Measurements from ENCODE around the gene NR6A1.
A peak's percentile ranks its signal among the peaks of the same experiment; 100 is the strongest.

The NR6A1 gene

DNA sequence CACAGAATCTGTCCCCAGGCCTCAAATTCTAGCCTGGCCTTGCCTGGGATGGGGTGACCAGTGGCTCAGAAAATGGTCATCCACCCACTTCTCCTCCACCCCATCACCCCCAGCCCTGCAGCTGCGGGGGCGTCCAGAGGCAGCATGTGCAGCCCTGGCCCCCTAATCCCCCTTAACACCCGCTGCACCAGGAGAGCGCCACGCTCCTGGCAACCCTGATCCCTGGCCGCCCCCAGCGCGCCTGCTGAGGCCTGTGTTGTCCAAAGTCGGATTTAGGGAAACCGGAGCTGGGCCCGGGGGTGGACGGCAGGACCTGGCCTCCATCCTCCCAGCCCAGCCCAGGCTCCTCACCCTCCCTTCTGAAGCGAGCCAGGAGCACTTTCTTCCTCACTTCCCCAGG, 285.9 kb downstream of the NR6A1 start:
- DNase-seq, result no peak

DNA sequence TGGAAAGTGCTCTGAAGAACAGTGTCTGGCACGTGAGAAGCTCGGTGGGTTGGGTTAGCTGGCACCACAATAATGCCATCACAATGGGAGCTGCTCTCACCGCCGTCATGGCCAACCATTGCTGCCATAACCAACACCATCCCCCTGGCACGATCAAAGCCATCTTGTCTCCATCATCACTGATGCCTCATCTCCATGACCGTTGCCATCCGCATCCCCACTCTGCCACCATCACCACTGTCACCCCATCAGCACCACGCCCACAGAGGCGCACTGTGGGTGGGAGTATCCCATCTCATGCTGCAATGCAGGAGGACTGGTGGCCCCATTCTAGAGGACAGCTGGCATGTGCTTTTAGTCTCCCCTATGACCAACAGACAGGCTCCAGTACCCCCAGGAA, 287.6 kb downstream of the NR6A1 start:
- no peak for DNase-seq

DNA sequence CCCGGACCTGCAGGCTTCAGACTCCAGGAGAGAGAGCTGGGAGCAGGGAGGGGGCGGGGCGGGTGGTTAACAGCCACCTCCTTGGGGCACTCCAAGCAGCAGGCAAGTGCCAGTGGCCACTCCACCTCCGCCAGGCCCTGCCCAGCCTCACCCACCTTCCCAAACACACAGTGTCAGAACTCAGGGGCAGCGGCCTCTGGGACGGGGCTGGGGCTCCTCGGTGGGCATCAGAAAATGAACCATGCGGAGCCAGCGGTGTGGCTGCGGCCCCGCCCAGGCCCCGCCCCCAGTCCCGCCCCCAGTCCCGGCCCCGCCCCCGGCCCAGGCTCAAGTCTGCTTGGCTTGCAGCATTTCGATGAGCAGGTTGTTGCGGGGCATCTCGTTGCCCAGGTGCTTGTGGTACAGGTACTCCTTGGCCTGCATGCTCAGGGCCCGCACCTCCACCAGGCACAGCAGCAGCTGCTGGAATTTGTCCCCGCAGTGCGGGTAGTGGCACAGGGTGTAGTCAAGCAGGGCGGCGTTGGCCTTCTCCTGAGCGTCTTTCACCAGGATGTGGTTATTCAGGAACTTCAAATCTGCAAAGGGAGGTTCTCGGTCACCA, 288.6 kb downstream of the NR6A1 start:
- no peak for DNase-seq

- DNase-seq, result peak; percentile 8 to 47 (median 26)
Measured at GRCh38 chr9:124481115-124481514, 290.0 kb downstream of the NR6A1 start.

DNA sequence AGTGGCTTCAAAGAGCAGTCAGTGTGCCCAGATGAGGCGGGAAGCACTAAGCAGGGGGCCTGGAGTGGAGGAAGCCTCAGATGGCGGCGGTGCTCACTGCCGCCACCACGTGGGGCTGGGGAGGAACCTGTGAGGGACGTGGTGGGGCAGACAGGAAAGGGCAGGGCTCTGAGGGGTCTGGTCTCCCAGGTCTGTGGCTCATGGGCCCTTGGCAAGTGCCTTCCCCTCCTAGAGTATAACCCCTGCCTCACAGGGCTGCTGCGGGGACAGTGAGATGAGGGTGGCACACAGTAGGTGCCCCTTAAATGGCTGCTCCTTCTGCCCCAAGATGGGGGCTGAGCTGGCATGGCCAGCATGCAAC, 290.5 kb downstream of the NR6A1 start:
- DNase-seq, result peak; percentile 17 to 47 (median 33)

DNA sequence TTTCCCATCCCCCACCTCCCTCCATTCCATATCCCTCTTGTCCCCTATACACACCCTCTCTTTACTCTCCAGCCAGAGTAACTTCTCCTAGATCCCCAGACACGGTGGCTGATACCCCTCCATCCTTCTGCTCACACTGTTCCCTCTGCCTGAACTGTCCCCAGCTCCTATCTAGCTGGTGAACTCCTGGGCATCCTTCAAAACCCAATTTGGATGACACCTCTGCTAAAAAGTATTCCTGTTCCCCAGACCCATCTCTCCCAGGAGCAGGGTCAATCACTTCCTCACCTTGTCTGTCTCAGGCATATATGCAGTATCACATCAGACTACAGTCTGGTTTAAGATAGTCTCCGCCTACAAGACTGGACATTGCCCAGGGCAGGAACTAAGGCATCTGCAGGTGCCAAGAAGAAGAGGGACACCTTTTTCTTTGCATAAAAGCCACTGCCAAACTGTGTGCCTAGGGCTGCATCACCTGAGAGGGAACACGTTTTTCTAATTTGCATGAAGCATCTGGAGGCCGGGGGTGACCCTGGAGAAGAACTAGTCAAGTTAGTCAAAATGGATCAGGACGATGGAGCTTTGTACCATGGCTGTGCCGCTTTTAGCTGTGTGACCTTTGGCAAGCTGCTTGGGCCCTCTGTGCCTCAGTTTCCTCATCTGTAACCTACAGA, 291.0 kb downstream of the NR6A1 start:
- DNase-seq, result no peak

GRCh38 chr9:124479371-124479770, 291.7 kb downstream of the NR6A1 start:
- DNase-seq, result no peak

GRCh38 chr9:124478354-124478753, 292.8 kb downstream of the NR6A1 start:
- DNase-seq, result no peak

DNA sequence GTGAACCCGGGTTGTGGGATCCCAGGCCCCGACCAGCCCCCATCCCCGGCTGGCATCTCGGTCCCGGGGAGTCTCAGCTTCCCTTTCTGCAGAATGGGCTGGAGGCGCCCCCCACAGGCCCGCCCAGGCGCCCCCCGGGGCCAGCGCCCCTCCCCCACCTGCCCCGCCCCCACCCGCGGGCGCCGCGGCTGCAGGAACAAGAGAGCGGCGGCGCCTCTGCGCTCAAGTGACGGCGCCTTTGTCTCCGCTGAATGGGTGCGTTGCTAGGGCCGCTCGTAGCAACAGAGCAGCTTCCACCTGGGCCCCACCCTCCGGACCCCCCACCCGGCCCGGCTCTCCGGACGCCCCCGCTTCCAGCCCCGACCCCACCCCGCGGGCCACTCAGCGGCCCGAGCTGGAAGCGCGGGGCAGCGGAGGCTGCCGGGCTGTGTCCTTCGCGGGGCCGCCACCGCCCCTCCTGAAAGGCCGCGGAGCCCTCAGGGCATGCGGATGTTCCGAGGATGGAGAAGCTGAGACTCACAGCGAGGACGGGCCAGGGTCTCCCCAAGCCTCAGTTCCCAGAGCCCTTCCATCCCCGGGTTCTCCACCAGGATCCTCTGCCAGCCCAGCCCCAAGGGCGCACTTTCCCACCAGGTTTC, 293.3 kb downstream of the NR6A1 start:
- DNase-seq, result no peak

- peak in 3 of 4 experiments; percentile 26 to 46 (median 36) for DNase-seq
Measured at GRCh38 chr9:124477211-124477647, 293.9 kb downstream of the NR6A1 start.

DNA sequence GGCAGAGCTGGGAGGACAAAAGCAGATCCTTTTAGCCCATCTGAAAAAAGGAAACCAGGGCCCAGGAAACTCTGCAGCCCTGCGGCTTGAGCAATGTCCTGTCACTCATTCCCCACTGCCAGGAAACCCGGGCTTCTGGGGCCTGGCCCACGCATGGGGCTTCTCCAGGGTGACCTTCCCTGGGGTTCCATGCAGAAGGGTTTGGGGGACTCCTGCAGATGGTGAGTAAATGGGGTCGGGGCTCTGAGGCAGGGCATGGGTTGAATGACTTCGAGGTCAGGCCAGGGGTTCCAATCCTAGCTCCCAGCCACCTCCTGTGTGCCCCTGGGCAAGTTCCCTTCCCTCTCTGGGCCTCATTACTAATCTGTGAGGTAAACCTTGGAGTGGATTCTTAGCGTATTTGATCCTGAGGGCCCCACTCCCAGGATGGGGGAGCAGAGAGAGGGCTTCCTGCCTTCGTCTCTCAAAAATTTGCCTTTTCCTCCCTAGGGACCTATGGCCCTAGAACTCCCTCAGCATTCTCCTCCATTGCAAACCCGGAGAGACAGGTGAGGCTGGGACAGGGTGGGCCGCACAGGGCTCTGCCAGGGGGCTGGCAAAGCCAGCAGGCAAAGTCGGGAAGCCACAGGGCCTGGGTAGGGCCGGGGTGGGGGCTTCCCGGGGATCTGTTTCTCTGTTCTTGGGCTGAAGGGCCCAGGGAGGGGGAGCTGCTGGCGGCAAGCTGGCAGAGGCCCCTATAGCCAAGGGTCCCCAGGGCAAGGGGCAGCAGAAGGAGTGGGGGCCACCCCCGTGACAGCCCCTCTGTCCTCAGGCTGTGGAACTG, 295.0 kb downstream of the NR6A1 start:
- peak in 3 of 4 experiments; percentile 25 to 66 (median 38) for DNase-seq

DNA sequence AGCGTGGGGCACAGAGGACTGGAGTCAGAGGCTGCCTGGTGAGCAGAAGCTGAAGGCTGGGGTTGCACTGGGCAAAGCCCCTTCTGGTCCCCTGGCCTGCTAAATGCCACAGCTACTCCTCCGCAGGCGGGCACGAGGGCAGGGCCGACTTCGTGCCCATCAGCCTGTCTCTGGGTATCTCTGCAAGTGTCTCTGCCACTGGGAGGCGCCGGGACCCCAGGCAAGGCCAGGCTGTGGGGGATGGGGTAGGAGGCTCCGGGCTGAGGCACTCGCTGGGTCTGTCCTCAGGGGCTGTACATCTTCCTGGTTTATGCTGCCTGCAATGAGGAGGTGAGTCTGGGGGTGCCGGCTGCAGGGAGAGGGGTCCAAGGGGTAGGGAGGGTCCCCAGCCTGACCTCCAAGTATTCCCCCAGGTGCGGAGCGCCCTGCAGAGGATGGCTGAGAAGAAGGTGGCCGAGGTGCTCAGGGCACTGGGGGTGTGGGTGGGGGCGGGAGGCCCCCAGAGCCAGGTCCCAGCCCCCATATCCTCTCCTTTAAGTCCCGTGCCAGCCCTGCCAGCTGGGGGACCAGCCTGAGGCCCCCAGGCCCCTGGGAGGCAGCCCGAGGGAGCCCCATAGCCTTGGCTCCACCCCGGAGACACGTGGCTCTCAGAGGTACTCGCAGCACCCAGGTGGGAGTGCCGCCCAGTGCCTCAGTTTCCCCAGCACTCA, 295.8 kb downstream of the NR6A1 start:
- no peak for DNase-seq

GRCh38 chr9:124474151-124474550, 297.0 kb downstream of the NR6A1 start:
- no peak for DNase-seq

DNA sequence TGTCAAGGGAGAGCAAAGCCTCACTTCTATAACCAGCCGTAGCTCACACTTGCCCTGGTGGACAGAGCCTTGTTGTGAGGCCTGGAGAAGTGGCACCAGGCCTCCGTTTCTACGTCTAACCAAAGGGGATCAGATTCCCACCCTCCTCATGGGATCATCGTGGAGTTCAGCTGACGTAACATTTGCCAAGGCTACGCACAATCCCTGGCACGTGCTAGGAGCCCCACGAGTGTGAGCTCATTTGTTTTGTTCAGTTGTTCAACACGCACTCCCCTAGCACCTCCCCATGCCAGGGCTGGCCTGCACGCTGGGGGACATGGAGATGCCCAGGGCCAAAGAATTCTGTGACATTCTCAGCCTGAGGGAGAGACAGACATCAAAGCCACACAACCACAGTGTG, 297.8 kb downstream of the NR6A1 start:
- DNase-seq, result no peak

- no peak for DNase-seq
Measured at GRCh38 chr9:124472770-124473169, 298.3 kb downstream of the NR6A1 start.

- DNase-seq, result no peak
Measured at GRCh38 chr9:124471761-124472160, 299.4 kb downstream of the NR6A1 start.

DNA sequence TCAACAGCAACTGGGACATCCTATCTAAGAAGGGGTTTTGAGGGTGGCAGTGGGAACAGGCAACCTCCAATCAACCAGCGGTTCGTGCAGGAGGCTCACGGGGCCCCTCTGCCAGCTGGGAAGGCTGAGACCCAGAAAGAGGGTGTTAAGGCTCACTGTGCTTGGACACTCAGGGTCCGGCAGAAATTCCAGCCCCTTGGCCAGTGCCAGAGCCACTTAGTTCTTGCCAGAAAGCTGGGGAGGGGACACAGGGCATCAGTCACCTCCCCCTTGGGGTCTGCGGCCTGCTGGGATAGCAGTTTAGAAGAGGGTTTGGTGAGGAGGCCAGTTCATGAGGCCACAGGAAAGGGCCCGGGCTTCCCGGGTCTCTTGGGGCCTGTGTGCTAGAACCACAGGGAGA, 300.4 kb downstream of the NR6A1 start:
- DNase-seq, result no peak

GRCh38 chr9:124470306-124470705, 300.8 kb downstream of the NR6A1 start:
- no peak for DNase-seq

DNA sequence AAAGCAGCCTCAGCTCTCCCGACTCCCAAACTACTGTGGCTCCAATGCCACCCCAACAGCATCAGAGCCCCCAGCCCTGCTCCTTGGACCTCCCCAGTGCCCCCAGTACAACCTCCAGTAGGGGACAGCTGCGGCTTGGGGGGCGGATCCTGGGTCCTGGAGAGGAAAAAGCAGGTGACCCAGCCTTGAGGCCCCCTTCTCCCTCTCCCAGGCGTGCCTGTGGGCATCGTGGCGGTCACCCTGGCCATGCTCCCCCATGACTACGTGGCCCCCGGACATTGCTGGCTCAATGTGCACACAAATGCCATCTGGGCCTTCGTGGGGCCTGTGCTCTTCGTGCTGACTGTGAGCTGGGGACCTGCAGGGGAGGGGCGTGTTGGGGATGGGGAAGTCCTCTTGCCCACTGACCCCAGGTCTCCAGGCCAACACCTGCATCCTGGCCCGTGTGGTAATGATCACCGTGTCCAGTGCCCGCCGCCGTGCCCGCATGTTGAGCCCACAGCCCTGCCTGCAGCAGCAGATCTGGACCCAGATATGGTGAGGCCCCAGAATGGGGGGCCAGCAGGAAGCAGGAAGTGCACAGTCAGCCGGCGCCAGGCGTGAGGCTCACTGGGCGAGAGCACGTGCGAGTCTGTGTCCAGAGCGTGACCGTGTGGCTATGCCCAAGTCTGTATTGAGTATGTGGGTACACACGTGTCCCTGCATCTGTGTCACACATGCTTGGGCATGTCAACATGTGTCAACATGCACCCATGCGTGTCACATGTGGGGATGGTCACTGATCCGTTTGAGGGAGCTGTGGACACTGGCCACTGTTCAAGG, 301.9 kb downstream of the NR6A1 start:
- no peak for DNase-seq

GRCh38 chr9:124468061-124468740, 302.9 kb downstream of the NR6A1 start:
- DNase-seq, result no peak

Data from suppressor macrophage (primary cell).